PC-9 (cell line): ENCODE measurements around the gene ADAM23. TPM values are rescaled to one million over a fixed set of nuclear protein-coding genes. Genes with fewer than 3 reads are reported as not detected.

Experiments used
- BruUV-seq: library from RNA; stranded (reverse); fragments of 400-500 nt; replicated peaks from 2 replicates; lab custom pipeline; 2021; lab: Mats Ljungman, UMichigan
- CTCF ChIA-PET: fragments of 300-600 bp; sonication (Branson Sonifier 250); formaldehyde crosslinking; loops from one replicate; lab custom pipeline; 2022; ENCODE audit warnings: antibody characterized with exemption; lab: Charles Lee
- POLR2A ChIA-PET: fragments of 300-600 bp; sonication (Branson Sonifier 250); formaldehyde crosslinking; loops from one replicate; lab custom pipeline; 2022; ENCODE audit warnings: antibody characterized with exemption; ENCODE audit not compliant: unreplicated experiment; lab: Charles Lee
- DNase-seq, 2 experiments: peaks; one replicate each; pipeline versions ENCODE4 v3.0.0 to v3.0.0-alpha.2; 2015 to 2022; ENCODE audit warnings: mixed read lengths in 1 of 2
- H2AFZ ChIP-seq: fragments of 200-600 bp; sonication (generic); 2 replicates; pipeline ENCODE4 v1.8.1; 2017; ENCODE audit warnings: antibody characterized with exemption
- H3F3A ChIP-seq: fragments of 200-600 bp; sonication (generic); 2 replicates; pipeline ENCODE4 v1.8.1; 2017; ENCODE audit warnings: antibody characterized with exemption, mild to moderate bottlenecking, low read depth; ENCODE audit not compliant: insufficient read depth
- H3K27ac ChIP-seq: fragments of 200-600 bp; sonication (generic); 2 replicates; pipeline ENCODE4 v1.6.1; 2016; ENCODE audit warnings: mixed run types
- H3K27me3 ChIP-seq: fragments of 200-600 bp; sonication (generic); 2 replicates; pipeline ENCODE4 v1.6.1; 2016; ENCODE audit warnings: low read depth, mixed run types; ENCODE audit not compliant: insufficient read depth
- H3K36me3 ChIP-seq: fragments of 200-600 bp; sonication (generic); 2 replicates; pipeline ENCODE4 v1.6.1; 2016; ENCODE audit warnings: low read depth, mixed run types
- H3K4me1 ChIP-seq: fragments of 200-600 bp; sonication (generic); replicated peaks from 2 replicates; pipeline ENCODE4 v1.6.1; 2016; ENCODE audit warnings: mixed run types; ENCODE audit not compliant: insufficient read depth
- H3K4me2 ChIP-seq: fragments of 200-600 bp; sonication (generic); 2 replicates; pipeline ENCODE4 v1.6.1; 2017; ENCODE audit warnings: mixed run types
- H3K4me3 ChIP-seq: fragments of 200-600 bp; sonication (generic); 2 replicates; pipeline ENCODE4 v1.6.1; 2016; ENCODE audit warnings: mixed run types
- H3K79me2 ChIP-seq: fragments of 200-600 bp; sonication (generic); 2 replicates; pipeline ENCODE4 v1.6.1; 2017; ENCODE audit warnings: low read depth, mixed run types
- H3K9me2 ChIP-seq: fragments of 200-600 bp; sonication (generic); 2 replicates; pipeline ENCODE4 v1.8.1; 2017; ENCODE audit warnings: mild to moderate bottlenecking; ENCODE audit not compliant: insufficient read depth
- H3K9me3 ChIP-seq: fragments of 200-600 bp; sonication (generic); 2 replicates; pipeline ENCODE4 v1.8.1; 2016; ENCODE audit warnings: low read depth; ENCODE audit not compliant: insufficient read depth
- H4K20me1 ChIP-seq: fragments of 200-600 bp; sonication (generic); 2 replicates; pipeline ENCODE4 v1.8.1; 2017; ENCODE audit not compliant: insufficient read depth
- CTCF ChIP-seq: fragments of 200-600 bp; sonication (generic); conservative IDR thresholded peaks from 2 replicates; pipeline ENCODE4 v1.6.1; 2017; ENCODE audit warnings: mixed run types, antibody characterized with exemption, mild to moderate bottlenecking, moderate library complexity
- EZH2 ChIP-seq: fragments of 200-600 bp; sonication (generic); IDR thresholded peaks from 2 replicates; pipeline ENCODE4 v1.8.0; 2017; ENCODE audit warnings: antibody characterized with exemption, low read depth
- intact Hi-C: fragments of 100-400 bp; cut with micrococcal nuclease; formaldehyde crosslinking; loops from one replicate; pipeline ENCODE4 v1.10.0; 2022; ENCODE audit not compliant: unreplicated experiment
- total RNA-seq: library from RNA; stranded (reverse); gene quantifications from 2 replicates; pipeline ENCODE4 v1.2.3, GENCODE V29; 2021

The ADAM23 gene
- total RNA-seq, 1 experiment from 2014 or later: 12.0 TPM

GRCh38 chr2:206438196-206438724 is 5.1 kb upstream of the ADAM23 start:
- POLR2A ChIA-PET: no interaction called here
- CTCF ChIA-PET: no interaction called here
- DNase-seq: no peak

GRCh38 chr2:206442474-206442832 is 879 bp upstream of the ADAM23 start:
- intact Hi-C loops: loop anchor here (10.0 kb wide), 1 partner anchor 358 kb away; the partner anchor contains the start of gene INO80D
- no peaks in the 10 kb centered on the region for H4K20me1 ChIP-seq
- TF ChIP-seq EZH2 (no peak), CTCF (no peak)
- no TSS peak for BruUV-seq
- no peak overlapping the region for H3K27ac ChIP-seq
- peaks cover 14% of the 10 kb centered on the region for H3K4me1 ChIP-seq
- DNase-seq: no peak
- no peak overlapping the region for H3K4me2 ChIP-seq
- peaks cover 8% of the 10 kb centered on the region; the same call in 1 of the 2 replicates for H3F3A ChIP-seq
- CTCF ChIA-PET: no interaction called here
- no peaks in the 10 kb centered on the region for H3K36me3 ChIP-seq
- no peak overlapping the region for H2AFZ ChIP-seq
- H3K9me2 ChIP-seq: no peaks in the 10 kb centered on the region
- H3K27me3 ChIP-seq: no peaks in the 10 kb centered on the region
- no peaks in the 10 kb centered on the region for H3K79me2 ChIP-seq
- POLR2A ChIA-PET: no interaction called here
- no peaks in the 10 kb centered on the region for H3K9me3 ChIP-seq
- H3K4me3 ChIP-seq: no peak overlapping the region

More at GRCh38 chr2:206438196-206438724, 5.1 kb upstream of the ADAM23 start:
- intact Hi-C loops: no loop called here
- no peak overlapping the region for H2AFZ ChIP-seq
- no peak overlapping the region for H3K27ac ChIP-seq
- no peaks in the 10 kb centered on the region for H3K27me3 ChIP-seq
- no peaks in the 10 kb centered on the region for H3F3A ChIP-seq
- no peaks in the 10 kb centered on the region for H3K79me2 ChIP-seq
- H3K4me3 ChIP-seq: no peak overlapping the region
- TF ChIP-seq EZH2 (no peak), CTCF (no peak)
- no peaks in the 10 kb centered on the region for H3K4me1 ChIP-seq
- no peaks in the 10 kb centered on the region for H4K20me1 ChIP-seq
- no peaks in the 10 kb centered on the region for H3K9me2 ChIP-seq
- no peaks in the 10 kb centered on the region for H3K36me3 ChIP-seq
- no peaks in the 10 kb centered on the region for H3K9me3 ChIP-seq
- BruUV-seq: no TSS peak
- no peak overlapping the region for H3K4me2 ChIP-seq

GRCh38 chr2:206443735-206444527 is 599 bp downstream of the ADAM23 start:
- Histone ChIP-seq H3K4me2 (peak overlapping the region; percentile 82), H3K27me3 (no peaks in the 10 kb centered on the region), H2AFZ (peak overlapping the region; percentile 79; the same call in 1 of the 2 replicates), H3K27ac (no peak overlapping the region), H3K79me2 (no peaks in the 10 kb centered on the region), H3K9me3 (no peaks in the 10 kb centered on the region), H3K36me3 (no peaks in the 10 kb centered on the region), H3F3A (peaks cover 8% of the 10 kb centered on the region; the same call in 1 of the 2 replicates), H3K4me1 (peaks cover 18% of the 10 kb centered on the region), H4K20me1 (no peaks in the 10 kb centered on the region), H3K9me2 (no peaks in the 10 kb centered on the region), H3K4me3 (peak overlapping the region; percentile 62)
- no peak for TF ChIP-seq CTCF
- ChIA-PET POLR2A (no interaction called here), CTCF (no interaction called here)
- intact Hi-C loops: loop anchor here (10.0 kb wide), 1 partner anchor 359 kb away; the partner anchor contains the start of gene INO80D
- TSS peak; percentile 21 for BruUV-seq
- DNase-seq: peak in 1 of 2 experiments; percentile 20
